Activated naive CD4-positive, alpha-beta T cell treated with anti-CD3 and anti-CD28 coated beads, Interleukin-2, amount 50 U/mL, for 72 hours (primary cell): Measurements from ENCODE around the gene ATP6V0B. TPM values are rescaled to one million over a fixed set of nuclear protein-coding genes. Genes with fewer than 3 reads are reported as not detected.

Experiments
- ATAC-seq, 2 donors: fragments of 150-1000 bp; cut with Tn5 transposase; 2 replicates each; pipeline ENCODE4 v1.10.0; 2021; ENCODE audit warnings: mild to moderate bottlenecking in 2 of 2, moderate library complexity in 2 of 2
- DNase-seq, 2 donors: peaks; one replicate each; pipeline ENCODE4 v3.0.0; 2021 to 2022; ENCODE audit warnings: low spot score in 2 of 2
- H3K27ac Mint-ChIP-seq, 2 donors: one replicate each; pipeline ENCODE4 v1.8.0; 2022; ENCODE audit warnings: mild to moderate bottlenecking in 2 of 2, mixed read lengths in 2 of 2
- H3K36me3 Mint-ChIP-seq, 2 donors: one replicate each; pipeline ENCODE4 v1.8.0; 2022; ENCODE audit warnings: mixed read lengths in 2 of 2
- H3K9me3 Mint-ChIP-seq, 2 donors: one replicate each; pipeline ENCODE4 v1.8.0; 2022; ENCODE audit warnings: mixed read lengths in 2 of 2
- total RNA-seq, 2 donors: library from RNA; stranded (reverse); gene quantifications; one replicate each; pipeline ENCODE4 v1.2.3, GENCODE V29; 2022

The ATP6V0B gene
- total RNA-seq, 2 donors from 2014 or later, result 86.5 to 89.1 TPM

- Mint-ChIP-seq H3K27ac (no peak overlapping the region), H3K9me3 (no peaks in the 10 kb centered on the region), H3K36me3 (peaks cover 29 to 43% of the 10 kb centered on the region in 2 donors)
- ATAC-seq (no peak), DNase-seq (no peak)
These were observed 2.1 kb downstream of the ATP6V0B start for GRCh38 chr1:43976890-43977289.

GRCh38 chr1:43977376-43978263, 2.9 kb downstream of the ATP6V0B start:
- ATAC-seq, result peak in 1 of 2 donors; percentile 9
- Mint-ChIP-seq H3K9me3 (no peaks in the 10 kb centered on the region), H3K27ac (no peak overlapping the region), H3K36me3 (peaks cover 29 to 43% of the 10 kb centered on the region in 2 donors)
- DNase-seq, result no peak

GRCh38 chr1:43978264-43978550, 3.4 kb downstream of the ATP6V0B start:
- Mint-ChIP-seq H3K27ac (peak overlapping the region in 1 of 2 donors; percentile 67), H3K9me3 (no peaks in the 10 kb centered on the region), H3K36me3 (peaks cover 27 to 42% of the 10 kb centered on the region in 2 donors)
- ATAC-seq (no peak), DNase-seq (no peak)

- H3K36me3 Mint-ChIP-seq, result peaks cover 23 to 37% of the 10 kb centered on the region in 2 donors
- no peaks in the 10 kb centered on the region for H3K9me3 Mint-ChIP-seq
- peak; percentile 15 for ATAC-seq
- peak within 1 kb of the TSS; percentile 31 to 77 for H3K27ac Mint-ChIP-seq
- peak; percentile 63 to 65 for DNase-seq
These were observed 3.9 kb downstream of the ATP6V0B start, which contains the start of gene B4GALT2 for GRCh38 chr1:43978551-43979260. Gene B4GALT2, plus strand, starts transcription at chr1:43979210. Its CDS starts 1,951 bp downstream, at chr1:43981161.

- Mint-ChIP-seq H3K36me3 (peaks cover 23 to 35% of the 10 kb centered on the region in 2 donors), H3K27ac (no peak overlapping the region), H3K9me3 (no peaks in the 10 kb centered on the region)
- ATAC-seq (no peak), DNase-seq (no peak)
These were observed 4.4 kb downstream of the ATP6V0B start for GRCh38 chr1:43979261-43979527.

GRCh38 chr1:43979528-43980254, 4.9 kb downstream of the ATP6V0B start:
- ATAC-seq (peak; percentile 2 to 28), DNase-seq (peak in 1 of 2 donors; percentile 45)
- Mint-ChIP-seq H3K9me3 (no peaks in the 10 kb centered on the region), H3K36me3 (peaks cover 23 to 35% of the 10 kb centered on the region in 2 donors), H3K27ac (peak overlapping the region; percentile 31 to 56)

GRCh38 chr1:43980255-43981134, 5.7 kb downstream of the ATP6V0B start:
- DNase-seq, result no peak
- Mint-ChIP-seq H3K36me3 (peaks cover 23 to 33% of the 10 kb centered on the region in 2 donors), H3K9me3 (no peaks in the 10 kb centered on the region), H3K27ac (peak overlapping the region in 1 of 2 donors; percentile 31)
- ATAC-seq, result no peak

- ATAC-seq (no peak), DNase-seq (no peak)
- Mint-ChIP-seq H3K27ac (no peak overlapping the region), H3K36me3 (peaks cover 21 to 27% of the 10 kb centered on the region in 2 donors), H3K9me3 (no peaks in the 10 kb centered on the region)
These were observed 6.4 kb downstream of the ATP6V0B start for GRCh38 chr1:43981135-43981491.

GRCh38 chr1:43981636-43982035, 6.9 kb downstream of the ATP6V0B start:
- Mint-ChIP-seq H3K36me3 (peaks cover 16 to 22% of the 10 kb centered on the region in 2 donors), H3K27ac (no peak overlapping the region), H3K9me3 (no peaks in the 10 kb centered on the region)
- DNase-seq (no peak), ATAC-seq (no peak)

GRCh38 chr1:43982241-43982640, 7.5 kb downstream of the ATP6V0B start:
- H3K27ac Mint-ChIP-seq, result no peak overlapping the region
- ATAC-seq (no peak), DNase-seq (no peak)
- H3K9me3 Mint-ChIP-seq, result no peaks in the 10 kb centered on the region
- peaks cover 10 to 16% of the 10 kb centered on the region in 2 donors for H3K36me3 Mint-ChIP-seq

- peaks cover 4 to 10% of the 10 kb centered on the region in 2 donors for H3K36me3 Mint-ChIP-seq
- H3K9me3 Mint-ChIP-seq, result no peaks in the 10 kb centered on the region
- ATAC-seq (no peak), DNase-seq (no peak)
- H3K27ac Mint-ChIP-seq, result peak overlapping the region in 1 of 2 donors; percentile 7
These were observed 8.0 kb downstream of the ATP6V0B start for GRCh38 chr1:43982808-43983207.

GRCh38 chr1:43983253-43983899, 8.6 kb downstream of the ATP6V0B start:
- DNase-seq (no peak), ATAC-seq (no peak)
- H3K27ac Mint-ChIP-seq, result peak overlapping the region in 1 of 2 donors; percentile 7
- peaks cover 0 to 6% of the 10 kb centered on the region in 2 donors for H3K36me3 Mint-ChIP-seq
- H3K9me3 Mint-ChIP-seq, result no peaks in the 10 kb centered on the region

- no peak for ATAC-seq
- DNase-seq, result no peak
- H3K9me3 Mint-ChIP-seq, result no peaks in the 10 kb centered on the region
- no peak overlapping the region for H3K27ac Mint-ChIP-seq
- H3K36me3 Mint-ChIP-seq, result peaks cover 0 to 6% of the 10 kb centered on the region in 2 donors
These were observed 10.1 kb downstream of the ATP6V0B start for GRCh38 chr1:43984855-43985254.

GRCh38 chr1:43985984-43986595, 11.3 kb downstream of the ATP6V0B start:
- no peaks in the 10 kb centered on the region for H3K36me3 Mint-ChIP-seq
- ATAC-seq (no peak), DNase-seq (no peak)
- H3K9me3 Mint-ChIP-seq, result no peaks in the 10 kb centered on the region
- peak overlapping the region in 1 of 2 donors; percentile 52 for H3K27ac Mint-ChIP-seq

- DNase-seq, result no peak
- Mint-ChIP-seq H3K36me3 (no peaks in the 10 kb centered on the region), H3K9me3 (no peaks in the 10 kb centered on the region), H3K27ac (peak overlapping the region in 1 of 2 donors; percentile 52)
- ATAC-seq, result no peak
These were observed 12.0 kb downstream of the ATP6V0B start for GRCh38 chr1:43986712-43987111.
